Measurements from ENCODE around the gene ATP2B3.

ATP2B3 gene

GRCh38 chrX:153588021-153588781 is 70.8 kb downstream of the ATP2B3 start:
- DNase-seq, result peak in 3 of 10 donors; percentile 15 to 84 (median 43)
- intact Hi-C loops (cut with DNase I), result no loop called here

- DNase-seq, result peak in 4 of 10 donors; percentile 14 to 71 (median 68)
- intact Hi-C loops (cut with DNase I), result no loop called here
Observed at GRCh38 chrX:153588782-153589446, 71.5 kb downstream of the ATP2B3 start.

GRCh38 chrX:153590961-153591956 is 73.8 kb downstream of the ATP2B3 start:
- intact Hi-C loops (cut with DNase I), result no loop called here
- DNase-seq, result peak in 4 of 10 donors; percentile 17 to 76 (median 62)

DNA sequence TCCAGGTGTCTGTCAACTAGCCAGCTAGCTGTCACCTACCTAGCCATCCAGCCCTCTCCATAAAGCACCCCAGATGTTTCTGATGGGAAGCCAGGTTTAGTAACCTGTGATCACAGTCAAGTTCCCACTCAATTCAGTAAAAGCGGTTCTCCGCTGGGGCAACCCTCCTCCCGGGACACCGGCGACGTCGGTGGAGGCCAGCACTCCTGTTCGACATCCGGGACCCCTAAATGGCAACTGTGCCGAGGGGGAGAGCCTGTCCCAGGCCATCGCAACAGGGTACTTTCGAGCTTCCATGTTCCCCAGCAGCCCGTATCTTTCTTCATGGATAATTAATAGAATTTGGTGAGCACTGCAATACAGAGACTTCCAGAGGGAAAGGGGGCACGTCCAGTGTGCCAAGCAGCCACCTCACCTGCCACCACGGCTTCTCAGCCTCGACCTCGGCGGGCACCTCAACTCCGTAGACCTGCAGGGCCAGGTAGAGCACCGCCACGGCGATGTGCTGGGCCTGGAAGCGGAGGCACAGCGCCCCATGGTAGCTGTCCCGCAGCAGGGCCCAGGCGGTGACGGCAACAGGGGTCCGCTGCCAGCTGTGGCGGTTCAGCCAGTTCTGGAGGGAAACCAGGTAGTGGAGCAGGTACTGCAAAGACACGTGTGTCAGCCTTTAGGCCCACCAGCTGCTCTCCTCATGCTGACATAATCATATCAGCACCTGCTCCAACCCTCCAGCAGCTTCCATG is 74.8 kb downstream of the ATP2B3 start:
- peak in 2 of 10 donors; percentile 76 to 83 for DNase-seq
- intact Hi-C loops (cut with DNase I), result no loop called here

- peak in 7 of 10 donors; percentile 52 to 94 (median 76) for DNase-seq
- intact Hi-C loops (cut with DNase I), result no loop called here
Observed at GRCh38 chrX:153592966-153593688, 75.7 kb downstream of the ATP2B3 start.

DNA sequence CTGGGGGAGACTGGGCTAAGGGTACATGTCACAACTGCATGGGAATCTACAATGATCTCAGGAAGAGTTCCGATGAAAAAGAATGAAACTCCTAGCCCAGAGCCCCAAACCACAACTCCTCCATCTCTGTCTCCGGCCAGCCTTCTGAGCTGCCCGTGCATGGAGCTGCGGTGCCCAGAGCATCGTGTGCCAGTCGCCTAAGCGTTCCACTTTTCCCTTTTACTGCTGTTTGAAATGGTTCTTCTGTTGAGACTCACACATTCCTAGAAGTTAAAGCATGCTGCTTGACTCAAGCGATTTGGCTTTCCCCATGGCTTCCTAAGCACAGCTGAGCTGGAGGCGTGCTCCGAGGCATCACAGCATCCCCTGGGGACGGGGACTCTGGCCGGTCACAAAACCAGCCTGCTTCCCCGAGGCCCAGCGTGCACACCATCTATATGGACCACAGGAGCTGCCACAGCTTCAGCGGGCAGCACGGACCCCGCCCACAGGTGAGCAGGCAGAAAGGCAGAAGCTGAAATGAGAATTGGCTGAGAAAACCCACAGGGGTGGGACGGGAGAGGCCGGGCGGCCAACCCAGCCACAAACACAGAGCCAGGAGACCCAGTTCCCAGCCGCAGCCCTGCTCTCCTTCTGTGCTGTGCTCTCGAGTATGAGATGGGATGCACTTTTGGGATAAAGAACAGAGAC is 76.5 kb downstream of the ATP2B3 start:
- intact Hi-C loops (cut with DNase I), result no loop called here
- peak in 1 of 10 donors; percentile 70 for DNase-seq

DNA sequence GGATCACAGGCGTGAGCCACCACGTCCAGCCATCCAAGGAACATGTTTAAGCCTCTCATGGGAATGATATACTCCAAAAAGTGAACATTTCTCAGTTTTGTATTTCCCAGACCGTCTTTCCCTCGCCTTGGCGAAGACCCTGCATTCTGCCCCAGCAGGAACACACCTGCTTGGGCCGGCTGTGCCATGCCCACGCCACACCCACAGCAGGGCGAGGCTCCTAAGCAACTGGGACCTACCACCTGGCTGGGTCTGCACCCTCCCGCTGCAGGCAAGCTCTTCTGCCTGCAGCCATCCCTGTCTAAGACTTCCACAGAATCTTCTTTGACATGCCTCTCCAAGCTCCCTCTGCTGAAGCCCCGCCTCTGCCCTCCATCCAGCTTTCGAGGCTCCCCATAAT is 77.9 kb downstream of the ATP2B3 start:
- peak in 1 of 10 donors; percentile 57 for DNase-seq
- intact Hi-C loops (cut with DNase I), result no loop called here

DNA sequence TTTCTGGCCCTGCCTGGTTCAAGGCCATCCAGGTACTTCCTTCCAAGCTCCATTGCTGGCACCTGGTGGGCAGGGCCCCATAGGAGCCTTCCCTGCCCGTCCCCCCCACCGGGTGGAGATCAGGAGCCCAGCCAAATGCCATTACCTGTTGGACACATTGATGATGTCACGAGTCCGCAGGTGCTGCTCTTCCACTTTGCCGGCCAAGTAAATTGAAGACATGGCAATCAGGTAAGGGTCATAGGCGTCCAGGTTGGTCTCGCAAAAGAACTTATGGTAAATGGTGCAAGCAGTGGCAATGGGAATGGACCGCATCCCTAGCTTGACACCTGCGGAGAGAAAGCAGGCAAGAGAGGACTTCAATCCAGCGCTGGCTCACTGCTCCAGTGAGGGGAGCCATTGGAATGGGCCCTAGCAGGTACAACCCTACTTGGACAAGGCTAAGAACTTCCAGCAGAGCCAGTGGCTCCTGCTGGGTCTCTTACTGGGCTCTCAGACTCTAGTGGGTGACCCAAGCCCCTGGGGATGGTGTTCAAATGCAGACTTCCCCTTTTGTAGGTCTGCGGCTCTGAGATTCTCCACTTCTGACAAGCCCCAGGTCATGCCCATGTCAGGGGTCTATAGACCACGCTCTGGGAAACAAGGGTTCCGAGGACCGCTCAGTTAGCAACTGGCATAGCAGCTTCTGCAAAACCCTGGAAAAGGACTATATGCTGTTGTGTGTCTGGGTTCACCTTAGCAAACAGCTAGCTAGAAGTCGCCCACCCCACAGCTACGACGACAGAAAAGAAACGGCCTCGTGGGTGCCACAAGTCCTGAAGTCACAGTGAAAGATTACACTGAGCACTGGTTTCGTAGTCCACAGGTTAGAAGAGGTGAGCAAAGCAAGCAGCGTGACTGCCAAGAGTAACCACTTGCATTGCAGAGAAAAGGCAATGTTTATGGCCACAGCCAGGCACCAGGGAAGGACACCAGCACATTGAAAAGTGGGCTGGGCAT is 78.7 kb downstream of the ATP2B3 start:
- peak in 1 of 10 donors; percentile 28 for DNase-seq
- intact Hi-C loops (cut with DNase I), result no loop called here

DNA sequence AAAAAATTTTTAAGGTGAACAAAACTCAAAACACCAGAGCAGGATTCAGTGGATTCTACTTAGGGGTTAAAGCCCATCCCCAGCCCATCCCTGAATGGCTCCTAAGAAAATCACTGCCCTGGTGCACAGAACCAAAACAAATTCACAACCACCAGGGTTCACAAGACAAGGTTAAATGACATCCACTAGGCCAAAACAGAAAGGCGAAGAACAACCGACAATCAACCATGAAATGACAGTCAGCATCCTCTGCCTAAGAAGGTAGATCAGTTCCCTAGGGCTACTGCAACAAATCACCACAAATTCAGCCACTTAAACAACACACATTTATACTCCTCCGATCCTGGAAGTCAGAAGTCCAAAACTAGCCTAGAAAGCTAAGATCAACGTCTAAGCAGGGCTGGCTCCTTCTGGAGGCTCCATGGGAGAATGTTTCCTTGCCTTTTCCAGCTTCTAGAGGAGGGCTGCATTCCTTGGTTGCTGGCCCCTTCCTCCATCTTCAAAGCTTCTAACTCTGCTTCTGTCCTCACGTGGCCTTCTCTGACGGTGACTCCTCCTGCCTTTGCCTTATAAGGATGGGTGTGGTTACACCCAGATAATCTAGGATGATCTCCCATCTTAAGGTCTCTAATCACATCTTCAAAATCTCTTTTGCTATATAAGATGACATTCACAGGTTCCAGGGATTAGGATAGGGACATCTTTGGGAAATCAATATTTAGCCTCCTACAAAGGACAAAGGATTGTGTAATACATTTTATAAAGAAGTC is 79.7 kb downstream of the ATP2B3 start:
- DNase-seq, result no peak
- intact Hi-C loops (cut with DNase I), result no loop called here

GRCh38 chrX:153598541-153599191 is 81.2 kb downstream of the ATP2B3 start, which contains the start of gene CCNQ:
Gene CCNQ, minus strand, starts transcription at chrX:153599139. Its CDS starts 66 bp downstream, at chrX:153599073.
- intact Hi-C loops (cut with DNase I), result no loop called here
- DNase-seq, result peak in 1 of 10 donors; percentile 87

- DNase-seq, result peak; percentile 67 to 97 (median 80)
- intact Hi-C loops (cut with DNase I), result no loop called here
Observed at GRCh38 chrX:153599192-153600031, 82.0 kb downstream of the ATP2B3 start.

GRCh38 chrX:153600032-153600373 is 82.6 kb downstream of the ATP2B3 start:
- DNase-seq, result peak in 1 of 10 donors; percentile 22
- intact Hi-C loops (cut with DNase I), result no loop called here

- peak in 1 of 10 donors; percentile 36 for DNase-seq
- intact Hi-C loops (cut with DNase I), result no loop called here
Observed at GRCh38 chrX:153600921-153601320, 83.5 kb downstream of the ATP2B3 start.

GRCh38 chrX:153601511-153602110 is 84.2 kb downstream of the ATP2B3 start:
- peak in 1 of 10 donors; percentile 34 for DNase-seq
- intact Hi-C loops (cut with DNase I), result no loop called here

- intact Hi-C loops (cut with DNase I), result no loop called here
- DNase-seq, result peak in 1 of 10 donors; percentile 44
Observed at GRCh38 chrX:153602601-153603000, 85.2 kb downstream of the ATP2B3 start.
